NCI-H774 (cell line): ENCODE measurements around the gene UCK2.
"Not testable (repeated sequence)": the region's sequence is repeated elsewhere in the genome, so short reads cannot be mapped to it uniquely, and the experiment has no call there.

ENCODE experiments used
- DNase-seq: peaks from one replicate; lab custom pipeline; 2025; lab: John Stamatoyannopoulos, UW

Gene UCK2

DNA sequence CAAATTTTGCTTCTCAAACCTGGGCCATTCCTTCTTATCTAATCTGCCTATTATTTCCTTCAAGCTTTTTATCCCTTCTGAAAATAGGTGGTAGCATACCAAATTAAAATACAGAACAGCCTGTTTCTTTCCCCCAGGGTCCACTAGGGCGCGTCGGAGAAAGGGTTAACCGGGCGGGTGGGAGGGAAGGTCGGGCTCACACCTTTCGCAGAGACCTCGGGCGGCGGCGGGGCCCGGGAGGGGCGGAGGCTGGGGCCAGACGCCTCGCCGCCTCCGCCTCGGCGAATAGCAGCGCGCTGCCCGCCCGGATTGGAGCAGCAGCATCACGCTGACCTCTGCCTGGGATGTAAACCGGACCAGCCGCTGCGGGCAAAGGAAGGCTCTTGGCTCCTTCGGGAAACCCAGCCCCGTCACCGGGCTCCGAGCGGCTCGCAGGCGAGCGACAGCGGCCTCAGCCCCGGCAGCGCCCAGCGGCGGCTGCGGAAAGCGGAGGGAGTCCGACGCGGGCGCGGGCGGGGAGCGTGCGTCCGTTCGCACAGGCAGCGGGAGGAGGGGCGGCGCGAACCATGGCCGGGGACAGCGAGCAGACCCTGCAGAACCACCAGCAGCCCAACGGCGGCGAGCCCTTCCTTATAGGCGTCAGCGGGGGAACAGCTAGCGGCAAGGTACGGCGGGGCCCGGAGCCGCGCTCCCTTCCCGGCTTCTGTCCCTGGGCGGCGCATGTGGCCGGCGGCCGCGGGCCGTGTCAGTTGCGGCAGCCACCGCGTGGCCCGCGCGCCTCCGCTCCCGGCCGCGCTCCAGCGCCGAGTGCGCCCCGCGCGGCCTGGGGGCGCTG, at the start of gene UCK2:
Gene UCK2 (plus strand): TSS at position 347 of the 835 bp plus-strand sequence. CDS start 220 bp downstream, at position 567.
- peak; percentile 90 for DNase-seq

DNA sequence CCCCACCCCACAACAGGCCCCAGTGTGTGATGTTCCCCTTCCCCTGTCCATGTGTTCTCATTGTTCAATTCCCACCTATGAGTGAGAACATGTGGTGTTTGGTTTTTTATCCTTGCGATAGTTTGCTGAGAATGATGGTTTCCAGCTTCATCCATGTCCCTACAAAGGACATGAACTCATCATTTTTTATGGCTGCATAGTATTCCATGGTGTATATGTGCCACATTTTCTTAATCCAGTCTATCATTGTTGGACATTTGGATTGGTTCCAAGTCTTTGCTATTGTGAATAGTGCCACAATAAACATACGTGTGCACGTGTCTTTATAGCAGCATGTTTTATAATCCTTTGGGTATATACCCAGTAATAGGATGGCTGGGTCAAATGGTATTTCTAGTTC, 49.2 kb upstream of the UCK2 start:
- DNase-seq: not testable (repeated sequence)

DNA sequence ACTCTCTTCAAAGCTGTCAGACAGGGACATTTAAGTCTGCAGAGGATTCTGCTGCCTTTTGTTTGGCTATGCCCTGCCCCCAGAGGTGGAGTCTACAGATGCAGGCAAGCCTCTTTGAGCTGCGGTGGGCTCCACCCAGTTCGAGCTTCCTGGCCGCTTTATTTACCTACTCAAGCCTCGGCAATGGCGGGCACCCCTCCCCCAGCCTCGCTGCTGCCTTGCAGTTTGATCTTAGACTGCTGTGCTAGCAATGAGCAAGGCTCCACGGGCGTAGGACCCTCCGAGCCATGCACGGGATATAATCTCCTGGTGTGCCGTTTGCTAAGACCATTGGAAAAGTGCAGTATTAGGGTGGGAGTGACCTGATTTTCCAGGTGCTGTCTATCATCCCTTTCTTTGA, 43.9 kb upstream of the UCK2 start:
- not testable (repeated sequence) for DNase-seq

DNA sequence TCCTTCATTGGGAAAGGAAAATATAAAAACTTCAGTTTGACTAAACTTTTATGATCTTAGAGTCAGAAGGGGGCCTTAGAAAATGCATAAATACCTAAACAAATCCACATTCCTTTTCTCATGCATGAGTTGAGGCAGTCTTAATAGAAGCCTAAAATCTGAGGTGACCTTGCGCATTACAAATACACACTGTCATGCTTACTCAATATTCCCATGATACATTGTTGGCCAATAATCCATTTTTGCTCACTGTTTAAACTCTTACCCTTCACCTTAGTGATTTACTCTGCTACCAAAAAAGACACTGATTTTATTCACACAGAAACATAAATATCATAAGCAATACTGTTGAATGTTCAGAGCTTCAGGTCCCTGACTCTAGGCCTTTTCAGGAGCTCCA, 39.7 kb upstream of the UCK2 start:
- no peak for DNase-seq

DNA sequence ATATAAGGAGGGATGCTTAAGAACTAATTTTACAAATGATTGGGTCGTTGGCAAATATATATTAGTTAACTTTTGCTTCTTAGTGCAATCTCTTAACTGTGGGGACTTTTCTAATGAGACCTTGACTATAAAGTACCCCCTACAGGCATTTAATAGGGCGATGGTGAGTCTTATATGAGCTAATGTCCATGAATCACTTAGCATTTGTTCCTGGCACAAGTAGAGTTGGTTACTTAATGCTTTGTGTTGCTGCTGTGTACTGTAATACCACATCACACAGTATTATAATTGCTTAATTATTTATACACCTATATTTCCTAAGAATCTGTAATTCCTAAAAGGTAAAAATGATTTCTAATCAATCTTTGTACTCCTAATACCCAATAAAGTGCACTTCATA, 33.5 kb upstream of the UCK2 start:
- DNase-seq: no peak

DNA sequence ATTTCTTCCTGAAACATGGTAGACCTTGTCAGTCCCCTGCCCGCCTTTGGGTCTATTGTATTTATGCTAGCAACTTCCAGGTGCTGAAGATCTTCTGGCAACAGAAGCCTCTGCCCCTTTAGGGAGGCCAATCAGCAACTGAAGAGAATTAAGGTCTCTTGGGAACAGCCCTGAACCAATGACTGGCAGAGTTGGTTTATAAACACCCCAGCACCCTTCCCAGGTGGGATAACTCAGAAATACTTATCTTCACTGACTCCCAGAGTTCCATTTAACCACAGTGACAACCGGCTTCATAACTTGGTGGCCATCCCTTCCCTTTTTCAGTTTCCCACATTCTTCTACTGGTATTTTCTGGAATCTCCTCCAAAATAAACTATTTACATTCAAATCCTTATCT, 31.5 kb upstream of the UCK2 start:
- no peak for DNase-seq

DNA sequence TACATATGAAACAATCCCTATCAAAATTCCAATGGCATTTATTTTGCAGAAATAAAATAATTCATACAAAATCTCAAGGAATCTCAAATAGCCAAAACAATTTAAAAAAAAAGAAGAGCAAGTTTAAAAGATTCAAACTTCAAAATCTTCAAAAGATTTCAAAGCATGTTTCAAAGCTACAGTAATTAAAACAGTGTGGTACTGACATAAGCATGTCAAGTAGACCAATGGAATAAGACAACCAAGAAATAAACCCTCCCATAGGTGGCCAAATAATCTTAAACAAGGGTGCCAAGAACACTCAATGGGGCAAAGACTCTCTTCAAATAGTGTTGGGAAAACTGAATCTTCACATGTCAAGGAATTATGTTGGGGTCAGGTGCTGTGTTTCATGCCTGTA, 28.0 kb upstream of the UCK2 start:
- DNase-seq: no peak

DNA sequence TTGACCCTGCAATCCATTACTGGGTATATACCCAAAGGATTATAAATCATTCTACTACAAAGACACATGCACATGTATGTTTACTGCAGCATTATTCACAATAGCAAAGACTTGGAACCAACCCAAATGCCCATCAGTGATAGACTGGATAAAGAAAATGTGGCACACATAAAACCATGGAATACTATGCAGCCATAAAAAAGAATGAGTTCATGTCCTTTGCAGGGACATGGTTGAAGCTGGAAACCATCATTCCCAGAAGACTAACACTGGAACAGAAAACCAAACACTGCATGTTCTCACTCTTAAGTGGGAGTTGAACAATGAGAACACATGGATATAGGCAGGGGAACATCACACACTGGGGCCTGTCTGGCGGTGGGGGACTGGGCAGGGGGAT, 22.9 kb upstream of the UCK2 start:
- DNase-seq: not testable (repeated sequence)

DNA sequence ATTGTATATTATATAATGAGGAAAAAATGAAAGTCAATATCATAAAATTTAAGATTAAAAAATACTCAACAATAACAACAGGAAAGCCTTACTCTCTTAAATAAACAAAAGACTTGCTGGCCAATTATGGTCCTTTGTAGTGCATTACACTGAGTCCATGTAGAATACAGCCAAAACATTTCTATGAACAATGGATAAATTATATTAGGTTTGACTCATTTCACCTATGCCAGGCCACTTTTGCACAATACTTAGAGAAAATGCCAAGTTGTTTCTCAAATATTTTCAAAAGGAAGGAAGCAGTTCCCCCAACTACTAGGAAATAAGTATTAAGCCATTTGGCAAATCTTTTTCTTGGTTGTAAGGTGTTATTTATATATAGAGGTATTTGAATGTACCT, 19.8 kb upstream of the UCK2 start:
- no peak for DNase-seq

DNA sequence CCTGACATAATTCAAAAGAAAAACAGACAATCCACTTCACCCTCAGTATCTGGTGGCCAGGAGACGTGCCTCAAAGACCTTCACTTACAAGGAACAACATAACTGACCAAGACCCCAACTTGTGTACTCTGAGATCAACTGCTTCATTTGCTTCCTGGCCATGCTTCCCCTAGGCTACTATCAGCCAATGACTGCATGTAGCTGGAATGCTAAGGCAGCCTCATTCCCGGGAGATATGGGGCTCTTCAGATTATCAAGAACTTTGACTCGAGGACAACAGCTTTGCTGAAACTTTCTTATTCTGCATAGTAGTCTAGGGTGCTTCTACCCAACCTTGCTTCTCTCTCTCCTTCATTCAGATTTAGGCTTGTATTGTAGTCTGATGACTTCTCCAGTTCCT, 11.7 kb upstream of the UCK2 start:
- DNase-seq: no peak

DNA sequence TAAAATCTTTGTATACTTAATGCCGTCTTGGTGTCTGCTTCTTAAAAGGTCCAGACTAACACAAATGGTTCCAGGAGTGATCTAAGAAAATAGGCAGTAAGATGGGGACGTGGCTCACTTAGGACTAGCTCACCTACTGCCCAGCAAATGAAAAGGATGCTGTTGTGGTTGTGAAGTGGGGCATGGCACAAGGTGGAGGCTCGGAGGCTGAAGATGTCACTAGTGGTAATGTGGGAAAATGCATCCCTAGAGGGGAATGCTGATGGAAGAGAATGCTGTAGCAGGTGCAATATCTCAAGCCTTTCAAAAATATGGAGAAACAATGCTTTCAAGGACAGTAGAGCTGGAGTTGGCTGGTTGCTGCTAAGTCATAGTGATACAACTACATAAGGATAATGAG, 11.3 kb upstream of the UCK2 start:
- DNase-seq: no peak

DNA sequence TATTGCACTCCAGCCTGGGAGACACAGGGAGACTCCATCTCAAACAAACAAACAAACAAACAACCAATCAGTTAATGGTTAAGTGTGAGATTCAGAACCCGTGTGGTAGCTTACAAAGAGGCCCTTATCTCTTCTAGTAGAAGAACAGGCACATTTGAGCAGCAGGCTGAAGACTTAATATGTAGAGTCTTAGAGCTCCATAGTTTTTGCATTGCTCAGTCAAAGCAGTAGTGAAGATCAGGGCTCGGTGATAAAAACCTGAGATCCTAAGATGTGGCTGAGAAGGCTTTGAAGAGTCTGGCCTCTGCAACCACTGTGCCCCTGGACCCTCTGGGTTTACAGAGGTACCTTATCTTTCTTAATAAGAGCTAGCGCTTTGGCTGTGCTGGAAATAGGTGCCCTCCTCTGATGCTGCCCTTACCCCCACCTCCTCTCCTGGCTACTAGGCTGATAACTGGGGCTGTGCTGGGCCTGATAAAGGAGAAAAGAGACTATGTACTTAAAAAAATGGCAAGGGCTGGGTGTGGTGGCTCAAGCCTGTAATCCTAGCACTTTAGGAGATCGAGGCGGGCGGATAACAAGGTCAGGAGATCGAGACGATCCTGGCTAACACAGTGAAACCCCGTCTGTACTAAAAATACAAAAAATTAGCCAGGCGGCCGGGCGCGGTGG, 10.5 kb upstream of the UCK2 start:
- no peak for DNase-seq

DNA sequence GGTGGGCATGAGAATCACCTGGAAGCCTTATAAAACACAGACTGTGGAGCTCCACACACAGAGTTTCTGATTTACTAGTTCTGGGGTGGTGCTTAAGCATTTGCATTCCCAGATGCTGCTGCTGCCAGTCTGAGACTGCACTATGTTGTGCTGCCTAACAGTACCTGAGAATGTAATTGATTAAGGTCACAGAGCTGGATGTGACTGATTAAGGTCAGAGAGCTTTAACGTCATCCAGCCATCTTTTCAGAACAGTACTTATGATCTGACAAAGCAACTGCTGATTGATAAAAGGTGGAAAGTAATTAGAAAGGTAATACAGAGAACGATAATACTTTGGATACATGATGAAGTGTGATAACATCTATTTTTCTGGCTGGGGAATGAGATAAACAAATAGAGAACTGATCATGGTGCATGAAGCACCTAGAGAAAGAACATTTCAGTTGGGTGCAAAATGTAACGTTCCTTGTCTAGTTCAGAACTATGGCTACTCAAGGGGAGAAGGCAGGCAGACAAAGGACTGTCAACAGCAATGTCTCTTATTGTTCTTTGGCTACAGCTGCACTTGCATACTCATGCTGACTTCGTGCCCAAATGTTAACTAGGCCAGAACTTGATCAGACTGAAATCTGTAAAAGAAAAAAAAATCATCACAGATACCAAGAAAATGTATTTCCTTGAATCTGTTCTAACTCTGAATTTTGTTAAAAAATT, 3.7 kb upstream of the UCK2 start:
- DNase-seq: no peak

DNA sequence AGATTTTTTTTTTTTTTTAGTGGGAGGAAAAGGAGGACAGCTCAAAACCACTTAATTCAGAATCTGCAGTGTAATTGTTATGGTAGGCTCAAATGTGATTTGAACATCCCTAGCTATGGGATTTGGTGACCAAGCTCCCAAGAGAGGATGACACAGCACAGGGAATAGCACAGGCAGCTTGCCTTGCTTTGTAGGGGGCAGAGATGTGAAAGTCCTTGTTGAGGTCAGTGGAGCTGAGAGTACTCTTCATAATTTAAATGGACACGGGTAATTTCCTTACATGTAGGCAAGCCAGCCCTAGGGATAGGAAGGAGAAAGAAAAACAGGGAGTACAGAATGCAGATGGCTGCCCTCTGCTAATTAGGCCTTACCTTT, 3.2 kb upstream of the UCK2 start:
- DNase-seq: no peak

DNA sequence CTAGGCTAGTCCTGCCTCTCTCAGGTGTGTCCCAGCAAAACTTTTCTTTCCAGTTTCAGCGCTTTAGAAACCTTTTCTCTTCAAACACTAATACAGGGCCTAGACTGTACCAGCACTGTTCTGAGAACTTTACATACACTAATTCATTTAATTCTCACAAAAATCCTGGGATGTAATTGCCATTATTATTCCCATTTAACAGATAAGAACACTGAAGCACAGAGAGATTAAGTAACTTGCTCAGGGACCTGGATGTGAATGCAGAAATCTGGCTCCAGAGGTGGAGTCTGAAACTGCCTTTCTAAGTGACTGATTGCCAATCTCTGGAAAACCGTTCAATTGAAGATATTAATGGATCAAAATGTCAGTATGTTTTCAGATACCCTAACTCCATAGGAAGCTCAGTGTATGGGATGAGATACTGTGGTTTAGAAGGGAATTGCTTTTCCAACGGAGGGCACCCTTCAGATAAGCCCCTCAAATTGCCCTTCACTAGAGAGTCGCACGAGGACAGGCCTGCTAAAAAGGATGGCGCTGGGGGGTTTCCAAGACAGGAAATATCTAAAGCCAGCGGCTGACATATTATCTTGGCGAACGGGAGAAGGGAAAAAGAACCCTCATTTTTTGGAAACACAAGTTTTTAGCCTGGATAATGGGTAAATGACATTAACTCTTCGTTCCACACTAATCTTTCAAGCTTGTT, 698 bp upstream of the UCK2 start:
- DNase-seq: no peak

DNA sequence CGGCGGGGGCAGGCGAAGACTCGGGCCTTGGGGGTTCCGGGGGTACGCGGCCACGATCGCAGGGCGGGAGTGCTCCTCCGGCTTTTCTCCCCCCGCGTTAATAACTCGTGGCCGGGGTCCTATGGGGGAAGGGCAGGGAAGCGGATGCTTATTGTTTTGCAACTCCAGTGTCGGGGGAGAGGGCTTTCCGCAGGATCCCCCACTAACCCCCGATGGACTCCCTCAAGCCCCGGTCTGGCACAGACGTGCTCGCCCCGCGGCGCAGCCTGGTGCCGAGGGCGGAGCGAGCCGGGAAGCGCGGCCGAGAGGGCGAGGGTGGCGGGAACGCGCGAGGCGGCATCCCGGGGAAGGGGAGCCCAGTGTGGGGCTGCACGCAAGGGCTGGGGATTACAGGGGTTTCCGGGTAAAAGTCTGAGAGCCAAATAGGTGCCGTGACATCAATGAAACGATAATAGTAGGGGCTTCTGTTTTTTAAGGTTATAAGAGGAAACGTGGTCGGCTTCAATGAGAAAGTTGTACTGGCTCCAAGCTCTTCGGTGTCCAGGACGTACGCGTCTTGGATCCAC, 772 bp downstream of the UCK2 start:
- peak; percentile 60 for DNase-seq

DNA sequence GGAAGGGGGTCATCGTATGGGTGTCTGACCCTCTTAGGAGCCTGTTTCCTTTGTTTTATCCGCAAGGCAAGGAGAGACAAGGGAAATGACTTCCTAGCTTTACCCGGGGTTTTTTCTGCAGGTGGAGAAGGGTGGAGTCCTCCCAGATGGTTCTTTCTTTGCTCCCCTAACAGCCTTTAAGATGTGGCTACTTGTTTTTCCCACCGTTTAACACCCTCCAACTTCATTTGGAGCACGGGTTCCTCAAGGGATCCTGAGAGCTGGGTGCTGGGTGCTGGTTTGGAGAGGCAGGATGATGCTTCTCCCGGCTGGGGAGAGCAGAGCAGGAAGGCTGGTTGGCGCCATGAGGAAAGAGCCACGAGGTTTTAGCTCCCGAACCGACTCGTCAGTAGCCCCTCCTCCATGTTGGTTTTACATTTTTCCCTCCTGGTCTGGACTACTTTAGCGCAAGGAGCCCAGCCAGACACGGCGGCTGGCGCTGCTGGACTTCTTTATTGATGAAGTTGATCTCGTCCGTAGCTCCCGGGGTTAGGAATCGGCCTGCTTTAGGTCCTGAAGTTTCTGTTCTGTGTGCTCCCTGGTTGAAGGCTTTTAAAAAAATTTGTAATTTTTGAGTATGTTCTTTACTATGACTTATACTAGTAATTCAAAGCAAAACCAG, 1.4 kb downstream of the UCK2 start:
- peak; percentile 86 for DNase-seq

DNA sequence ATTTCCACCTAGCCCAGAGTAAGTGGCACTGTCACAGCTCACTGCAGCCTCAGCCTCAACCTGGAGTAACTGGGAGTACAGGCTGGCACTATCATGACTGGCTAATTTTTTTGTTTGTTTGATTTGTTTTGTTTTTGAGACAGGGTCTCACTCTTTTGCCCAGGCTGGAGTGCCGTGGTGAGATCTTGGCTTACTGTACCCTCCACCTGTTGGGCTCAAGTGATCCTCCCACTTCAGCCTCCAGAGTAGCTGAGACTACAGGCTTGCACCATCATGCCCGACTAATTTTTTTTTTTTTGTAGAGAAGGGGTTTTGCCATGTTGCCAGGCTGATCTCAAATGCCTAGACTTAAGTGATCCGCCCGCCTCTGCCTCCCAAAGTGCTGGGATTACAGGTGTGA, 2.5 kb downstream of the UCK2 start:
- DNase-seq: no peak

DNA sequence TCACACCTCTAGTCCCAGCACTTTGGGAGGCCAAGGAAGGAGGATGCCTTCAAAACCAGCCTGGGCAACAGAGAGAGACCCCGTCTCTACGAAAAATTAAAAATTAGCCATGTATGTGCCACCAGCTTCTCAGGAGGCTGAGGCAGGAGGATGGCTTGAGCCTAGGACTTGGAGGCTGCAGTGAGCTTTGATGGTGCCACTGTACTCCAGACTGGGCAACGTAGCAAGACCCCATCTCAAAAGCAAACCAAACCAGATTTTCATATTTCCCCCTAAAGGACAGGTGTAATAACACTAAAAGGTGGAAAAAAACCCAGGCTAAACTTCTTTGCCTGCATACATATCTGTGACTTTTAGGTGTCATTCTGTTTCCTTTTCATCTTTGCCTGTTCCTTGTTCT, 3.7 kb downstream of the UCK2 start:
- no peak for DNase-seq

DNA sequence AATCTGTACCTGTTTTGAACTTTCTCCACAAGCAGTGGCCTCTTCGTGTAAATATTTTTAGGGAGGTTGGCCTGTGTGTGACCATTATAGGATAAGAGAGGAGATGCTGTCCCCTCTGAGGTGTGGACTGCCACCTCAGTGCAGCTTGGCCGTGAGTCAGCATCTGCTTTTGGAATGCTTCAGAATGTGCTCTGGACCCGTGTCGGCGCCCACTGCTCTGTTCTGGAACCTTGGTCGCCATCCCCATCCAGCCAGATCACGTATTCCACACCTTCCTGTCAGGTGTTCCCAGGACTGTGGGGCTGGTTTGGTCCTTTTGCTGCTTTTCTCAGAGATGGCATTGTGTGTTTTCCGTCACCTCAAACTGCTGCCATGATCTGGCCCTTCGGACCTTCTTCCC, 5.5 kb downstream of the UCK2 start:
- no peak for DNase-seq

DNA sequence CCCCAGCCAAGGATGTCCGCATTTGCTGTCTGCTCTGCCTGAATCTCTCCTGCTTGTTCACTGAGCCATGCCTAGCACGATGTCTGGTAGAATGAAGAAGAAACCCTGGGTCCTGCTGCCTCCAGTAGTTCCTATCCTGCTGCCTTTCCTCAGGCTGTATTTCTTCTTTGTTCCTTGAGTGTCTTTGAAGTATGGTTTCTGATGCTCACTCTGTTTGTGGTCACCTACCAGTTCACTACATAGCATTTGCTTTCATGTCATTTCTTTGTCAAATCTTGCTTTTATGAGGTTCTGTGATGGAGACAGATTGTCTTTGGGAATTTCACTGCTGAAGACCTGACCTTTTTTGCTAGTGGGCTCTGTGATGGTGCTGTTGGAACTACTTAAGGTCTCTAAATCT, 5.9 kb downstream of the UCK2 start:
- no peak for DNase-seq

DNA sequence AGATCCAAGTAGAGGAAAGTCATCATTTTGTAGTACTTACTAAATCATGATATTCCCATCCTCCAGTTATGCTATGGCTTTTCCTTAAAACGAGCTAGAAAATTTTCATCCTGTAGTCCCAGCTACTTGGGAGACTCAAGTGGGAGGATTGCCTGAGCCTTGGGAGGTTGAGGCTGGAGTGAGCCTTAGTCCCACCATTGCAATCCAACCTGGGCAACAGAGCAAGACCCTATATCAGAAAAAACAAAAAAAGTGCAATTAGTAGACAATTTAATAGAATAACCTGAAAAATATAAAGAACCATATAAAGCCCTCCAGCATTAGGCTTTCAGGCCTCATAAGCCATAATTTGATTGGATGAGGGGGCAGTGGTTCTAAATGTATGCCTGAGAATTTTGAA, 6.8 kb downstream of the UCK2 start:
- no peak for DNase-seq
